MV-4-11 (cell line): ENCODE data around the gene NUDT14.

Source experiments
- DNase-seq: peaks from one replicate; lab custom pipeline; 2025; lab: John Stamatoyannopoulos, UW

Gene NUDT14

DNA sequence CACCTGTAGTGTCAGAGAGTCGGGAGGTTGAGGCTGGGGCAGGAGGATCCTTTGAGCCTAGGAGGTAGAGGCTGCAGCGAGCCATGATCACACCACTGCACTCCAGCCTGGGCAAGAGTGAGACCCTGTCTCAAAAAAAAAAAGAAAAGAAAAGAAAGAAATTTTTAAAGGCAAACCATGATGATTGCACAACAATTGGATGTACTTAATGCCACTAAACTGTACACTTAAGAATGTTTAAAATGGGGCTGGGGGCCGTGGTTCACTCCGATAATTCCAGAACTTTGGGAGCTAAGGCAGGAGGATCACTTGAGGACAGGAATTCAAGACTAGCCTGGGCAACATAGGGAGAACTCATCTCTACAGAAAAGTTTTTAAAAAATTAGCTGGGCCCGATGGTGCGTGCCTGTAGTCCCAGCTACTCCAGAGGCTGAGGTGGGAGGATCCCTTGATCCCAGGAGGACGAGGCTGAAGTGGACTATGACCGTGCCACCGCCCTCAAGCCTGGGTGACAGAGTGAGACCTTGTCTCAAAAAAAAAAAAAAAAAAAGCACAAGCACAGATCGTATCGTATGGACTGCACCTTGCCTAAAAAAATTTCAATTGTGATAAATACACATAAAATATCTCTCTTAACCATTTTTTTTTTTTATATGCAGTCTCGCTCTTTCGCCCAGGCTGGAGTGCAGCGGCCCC lies 45.3 kb downstream of the NUDT14 start:
- no peak for DNase-seq

DNA sequence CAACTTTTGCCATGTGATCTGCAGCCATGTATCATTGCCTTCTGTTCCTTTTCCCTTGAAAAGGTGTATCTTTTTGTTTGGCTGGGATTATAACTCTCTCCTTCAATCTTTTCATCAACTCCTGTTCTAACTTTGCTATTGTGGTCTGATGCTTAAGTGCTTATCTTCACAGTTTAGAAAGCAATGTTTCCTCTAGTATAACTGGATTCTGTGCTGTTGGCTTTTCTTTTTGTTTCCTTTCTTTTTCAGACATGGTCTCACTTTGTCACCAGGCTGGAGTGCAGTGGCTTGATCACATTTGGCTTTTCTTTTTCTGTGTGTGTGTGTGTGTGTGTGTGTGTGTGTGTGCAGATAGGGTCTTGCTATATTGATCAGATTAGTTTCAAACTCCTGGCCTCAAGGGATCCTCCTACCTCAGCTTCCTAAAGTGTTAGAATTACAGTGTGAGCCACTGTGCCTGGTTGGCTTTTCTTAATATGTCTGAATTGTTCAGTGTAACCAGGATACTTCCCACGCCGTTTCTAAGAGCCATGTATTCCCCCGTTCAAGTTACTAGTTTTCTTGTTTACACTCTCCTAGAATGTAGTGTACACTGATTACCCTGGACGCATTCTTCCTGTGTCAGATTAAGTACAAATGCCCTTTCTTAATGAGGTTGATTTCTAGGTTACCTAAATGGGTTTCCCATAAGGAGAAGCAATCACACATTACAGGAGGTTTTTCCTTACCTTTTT lies 48.0 kb downstream of the NUDT14 start:
- no peak for DNase-seq

DNA sequence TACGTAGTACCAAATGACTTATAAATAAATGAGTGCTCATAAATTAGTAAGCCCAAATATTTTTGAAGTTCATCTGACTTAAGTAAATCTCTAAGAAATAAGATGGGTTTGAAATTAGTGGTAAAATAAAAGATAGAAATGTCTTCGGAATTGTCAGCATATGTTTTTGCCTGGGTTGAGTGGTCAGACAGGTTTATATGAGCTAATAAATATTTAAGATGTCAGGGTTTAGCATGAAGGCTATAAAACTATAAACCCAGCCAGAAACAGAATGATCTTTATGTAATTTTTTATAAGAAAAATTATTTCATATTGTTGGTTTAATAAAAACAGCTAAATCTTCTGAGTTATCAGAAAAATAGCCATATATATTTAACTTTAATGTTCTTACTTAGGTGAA lies 49.9 kb downstream of the NUDT14 start:
- DNase-seq: no peak

DNA sequence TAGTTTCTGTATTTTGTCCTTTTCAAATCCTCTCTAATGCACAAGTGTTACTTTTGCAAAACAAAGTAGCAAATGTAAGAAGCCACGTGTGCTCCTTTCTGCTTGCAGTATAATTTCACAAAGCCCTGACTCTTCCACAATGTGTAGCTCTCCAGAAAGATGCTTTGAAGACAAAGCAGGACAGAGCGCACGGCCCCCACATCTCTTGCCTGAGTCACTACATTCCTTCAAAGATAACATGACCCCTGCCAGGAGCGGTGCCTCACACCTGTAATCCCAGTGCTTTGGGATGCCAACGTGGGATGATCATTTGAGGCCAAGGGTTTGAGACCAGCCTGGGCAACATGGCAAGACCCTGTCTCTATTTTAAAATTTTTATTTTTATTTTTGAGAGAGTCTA lies 53.1 kb downstream of the NUDT14 start:
- no peak for DNase-seq

DNA sequence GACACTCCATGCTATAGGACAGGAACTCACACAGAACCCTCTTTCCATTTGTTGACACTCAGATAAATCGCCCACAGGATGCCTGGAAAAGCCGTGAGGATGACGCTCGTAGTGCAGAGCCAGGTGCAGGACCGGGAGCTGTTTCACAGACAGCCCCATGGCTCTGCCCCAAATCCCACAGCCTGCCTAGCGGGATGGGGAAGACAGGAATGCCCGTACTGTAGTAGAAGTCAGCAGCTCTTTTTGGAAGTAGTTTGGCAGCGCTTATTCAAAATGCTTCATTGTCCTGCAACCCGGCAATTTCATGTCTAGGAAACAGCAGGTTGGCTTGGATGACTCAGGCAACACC lies 54.2 kb downstream of the NUDT14 start:
- no peak for DNase-seq

DNA sequence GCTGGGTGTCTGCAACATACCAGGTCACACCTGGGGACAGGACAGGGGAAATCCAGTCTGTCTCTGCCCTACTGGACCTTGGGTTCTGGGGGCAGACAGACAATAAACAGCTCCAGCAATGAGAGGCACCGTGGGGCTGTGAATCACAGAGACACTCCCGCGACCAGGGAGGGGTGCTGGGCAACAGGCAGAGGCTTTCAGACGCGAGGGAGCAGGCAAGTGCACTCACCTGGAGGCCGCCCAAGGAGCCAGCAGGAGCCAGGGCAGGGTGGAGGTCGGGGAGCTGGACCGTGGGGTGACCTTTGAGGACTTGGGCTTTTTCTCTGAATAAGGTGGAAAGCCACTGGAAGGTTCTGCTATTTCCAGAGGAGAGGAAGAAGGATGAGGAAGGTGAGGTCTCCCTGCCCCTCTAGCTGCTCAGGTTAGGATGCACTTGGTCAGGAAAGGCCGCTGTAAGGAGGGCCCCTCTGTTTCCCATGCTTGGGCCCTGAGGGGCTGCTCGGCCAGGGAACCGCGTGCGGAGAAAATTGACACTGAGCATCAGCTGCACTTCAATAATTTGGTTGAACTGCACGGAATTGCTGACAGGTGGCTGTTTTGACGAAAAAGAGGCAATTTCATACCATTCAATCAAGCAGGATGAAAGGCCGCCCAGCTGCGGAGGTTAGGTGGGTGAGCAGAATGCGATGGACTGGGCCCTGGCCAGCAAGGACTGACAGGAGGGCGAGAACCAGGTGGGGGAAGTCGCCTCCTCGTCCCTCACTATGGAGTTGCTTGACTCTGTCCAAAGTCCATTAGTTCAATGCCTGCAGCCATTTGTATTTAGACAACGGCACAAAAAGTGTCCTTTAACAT lies 54.8 kb downstream of the NUDT14 start:
- DNase-seq: no peak

DNA sequence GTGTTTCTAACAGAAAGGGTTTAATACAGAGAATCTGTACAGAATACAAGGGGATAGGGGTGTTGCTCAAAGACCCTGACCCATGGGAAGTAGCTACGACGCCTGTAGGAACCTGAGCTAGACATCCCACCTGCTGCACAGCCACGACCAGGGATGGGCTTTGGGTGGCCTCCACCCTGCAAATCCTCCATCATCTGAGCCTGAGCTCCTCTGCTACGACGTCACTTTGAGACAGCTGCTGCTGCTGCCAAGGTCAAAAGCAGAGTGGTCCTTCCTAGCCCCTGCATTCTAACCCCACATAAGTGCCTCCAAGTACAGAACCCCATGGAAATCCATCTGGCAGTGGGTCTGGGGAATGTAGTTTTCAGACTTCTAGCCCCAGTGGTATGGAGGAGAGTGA lies 56.3 kb downstream of the NUDT14 start:
- no peak for DNase-seq

DNA sequence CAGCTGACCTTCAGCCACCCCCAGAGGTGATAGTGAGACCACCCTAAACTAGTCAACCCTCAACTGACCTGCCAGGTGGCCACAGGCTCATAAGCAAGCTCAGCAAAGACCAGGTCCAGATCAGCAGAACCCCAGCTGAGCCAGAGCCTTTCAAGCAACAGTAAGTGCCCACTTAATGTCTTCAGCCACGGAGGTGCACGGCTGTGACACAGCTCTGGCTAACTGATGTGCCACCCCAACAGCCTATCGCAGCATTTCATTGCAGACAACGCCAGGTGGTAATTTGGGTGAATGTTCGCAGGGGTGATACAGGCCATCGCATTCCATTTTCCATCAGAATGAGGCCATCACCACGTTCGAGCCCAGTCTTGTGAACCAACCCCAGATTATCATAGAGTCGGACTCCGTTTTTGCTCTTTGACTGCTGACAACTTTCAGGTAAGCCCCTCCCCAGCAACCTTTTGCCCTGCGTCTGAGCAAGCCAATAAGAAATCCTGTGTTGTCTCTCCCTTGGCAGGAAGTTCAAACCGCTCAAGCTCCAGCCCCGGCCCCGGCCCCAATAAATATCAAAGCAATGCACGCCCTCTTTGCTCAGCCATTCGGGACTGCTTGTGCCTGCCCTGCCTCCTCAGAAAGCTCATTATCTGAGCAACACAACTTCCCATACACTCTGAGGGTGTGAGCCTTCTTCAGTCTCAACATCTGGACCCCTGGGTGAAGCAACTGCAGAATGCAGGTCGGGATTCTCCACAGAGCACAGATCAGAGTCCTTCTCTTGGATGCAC lies 56.9 kb downstream of the NUDT14 start:
- no peak for DNase-seq

DNA sequence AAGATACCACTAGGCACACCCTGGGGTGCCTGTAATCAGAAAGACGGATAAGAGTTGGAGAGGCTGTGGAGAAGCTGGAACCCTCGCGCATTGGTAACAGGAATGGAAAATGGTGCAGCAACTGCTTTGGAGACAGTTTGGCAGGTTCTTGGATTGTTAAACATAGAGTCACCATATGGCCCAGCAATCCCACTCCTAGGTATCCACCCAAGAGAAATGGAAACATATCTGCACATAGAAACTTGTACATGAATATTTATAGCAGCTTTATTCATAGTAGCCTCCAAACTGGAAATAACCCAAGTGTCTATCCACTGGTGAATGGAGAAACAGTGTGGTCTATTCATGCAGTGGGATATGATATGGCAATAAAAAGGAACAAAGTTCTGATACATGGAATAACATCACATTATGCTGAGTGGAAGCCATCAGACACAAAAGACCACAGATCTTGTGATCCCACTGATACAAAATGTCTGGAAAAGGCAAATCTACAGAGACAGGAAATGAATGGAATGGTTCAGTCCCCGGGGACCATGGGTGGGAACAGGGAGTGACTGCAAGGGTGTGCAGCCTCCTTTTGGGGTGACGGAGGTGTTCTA lies 57.9 kb downstream of the NUDT14 start:
- no peak for DNase-seq
